ENCODE results near the gene TNNT3.

Gene TNNT3

GRCh38 chr11:1963864-1964263 is 44.4 kb downstream of the TNNT3 start:
- WGBS: no CpG with 5 or more reads among the region's 20 CpGs

GRCh38 chr11:1964348-1964747 is 44.8 kb downstream of the TNNT3 start:
- H3K9me3 ChIP-seq (ENCODE audit: insufficient read depth, low read depth, low read length): no peaks in the 10 kb centered on the region
- no CpG with 5 or more reads among the region's 17 CpGs for WGBS
- no peaks in the 10 kb centered on the region for H3K4me1 ChIP-seq (ENCODE audit: insufficient read depth, low read length)
- no peak overlapping the region for H3K4me3 ChIP-seq (ENCODE audit: low read length)
- no peaks in the 10 kb centered on the region for H3K36me3 ChIP-seq (ENCODE audit: insufficient read depth, low read length)
- no peak overlapping the region for H3K27ac ChIP-seq (ENCODE audit: low read depth, low read length)
- no peak overlapping the region for H3K9ac ChIP-seq (ENCODE audit: low read depth, low read length)
- H3K27me3 ChIP-seq (ENCODE audit: insufficient read depth, low read length): no peaks in the 10 kb centered on the region

More at GRCh38 chr11:1963864-1964263, 44.4 kb downstream of the TNNT3 start:
- Histone ChIP-seq H3K27me3 (ENCODE audit: insufficient read depth, low read length) (no peaks in the 10 kb centered on the region), H3K27ac (ENCODE audit: low read depth, low read length) (no peak overlapping the region), H3K36me3 (ENCODE audit: insufficient read depth, low read length) (no peaks in the 10 kb centered on the region), H3K9me3 (ENCODE audit: insufficient read depth, low read depth, low read length) (no peaks in the 10 kb centered on the region), H3K4me1 (ENCODE audit: insufficient read depth, low read length) (no peaks in the 10 kb centered on the region), H3K9ac (ENCODE audit: low read depth, low read length) (no peak overlapping the region), H3K4me3 (ENCODE audit: low read length) (no peak overlapping the region)

- Histone ChIP-seq H3K4me1 (ENCODE audit: insufficient read depth, low read length) (no peaks in the 10 kb centered on the region), H3K36me3 (ENCODE audit: insufficient read depth, low read length) (no peaks in the 10 kb centered on the region), H3K27ac (ENCODE audit: low read depth, low read length) (no peak overlapping the region), H3K9ac (ENCODE audit: low read depth, low read length) (no peak overlapping the region), H3K9me3 (ENCODE audit: insufficient read depth, low read depth, low read length) (no peaks in the 10 kb centered on the region), H3K27me3 (ENCODE audit: insufficient read depth, low read length) (no peaks in the 10 kb centered on the region), H3K4me3 (ENCODE audit: low read length) (no peak overlapping the region)
- WGBS: no CpG with 5 or more reads among the region's 20 CpGs
Measured at GRCh38 chr11:1964955-1965354, 45.5 kb downstream of the TNNT3 start.

- no peak overlapping the region for H3K9ac ChIP-seq (ENCODE audit: low read depth, low read length)
- H3K36me3 ChIP-seq (ENCODE audit: insufficient read depth, low read length): no peaks in the 10 kb centered on the region
- no peaks in the 10 kb centered on the region for H3K27me3 ChIP-seq (ENCODE audit: insufficient read depth, low read length)
- no peaks in the 10 kb centered on the region for H3K9me3 ChIP-seq (ENCODE audit: insufficient read depth, low read depth, low read length)
- WGBS: 96% methylated on average over 6 of the region's 18 CpGs
- H3K4me1 ChIP-seq (ENCODE audit: insufficient read depth, low read length): no peaks in the 10 kb centered on the region
- H3K27ac ChIP-seq (ENCODE audit: low read depth, low read length): no peak overlapping the region
- H3K4me3 ChIP-seq (ENCODE audit: low read length): no peak overlapping the region
Measured at GRCh38 chr11:1966531-1966930, 47.0 kb downstream of the TNNT3 start.

- no peak overlapping the region for H3K9ac ChIP-seq (ENCODE audit: low read depth, low read length)
- no peak overlapping the region for H3K4me3 ChIP-seq (ENCODE audit: low read length)
- no peaks in the 10 kb centered on the region for H3K9me3 ChIP-seq (ENCODE audit: insufficient read depth, low read depth, low read length)
- no peaks in the 10 kb centered on the region for H3K36me3 ChIP-seq (ENCODE audit: insufficient read depth, low read length)
- H3K27ac ChIP-seq (ENCODE audit: low read depth, low read length): no peak overlapping the region
- H3K27me3 ChIP-seq (ENCODE audit: insufficient read depth, low read length): no peaks in the 10 kb centered on the region
- no CpG with 5 or more reads among the region's 21 CpGs for WGBS
- no peaks in the 10 kb centered on the region for H3K4me1 ChIP-seq (ENCODE audit: insufficient read depth, low read length)
Measured at GRCh38 chr11:1967641-1968225, 48.2 kb downstream of the TNNT3 start.

GRCh38 chr11:1968454-1969002 is 49.0 kb downstream of the TNNT3 start:
- Histone ChIP-seq H3K4me1 (ENCODE audit: insufficient read depth, low read length) (no peaks in the 10 kb centered on the region), H3K27me3 (ENCODE audit: insufficient read depth, low read length) (no peaks in the 10 kb centered on the region), H3K9ac (ENCODE audit: low read depth, low read length) (no peak overlapping the region), H3K36me3 (ENCODE audit: insufficient read depth, low read length) (no peaks in the 10 kb centered on the region), H3K9me3 (ENCODE audit: insufficient read depth, low read depth, low read length) (no peaks in the 10 kb centered on the region), H3K27ac (ENCODE audit: low read depth, low read length) (no peak overlapping the region), H3K4me3 (ENCODE audit: low read length) (no peak overlapping the region)
- no CpG with 5 or more reads among the region's 24 CpGs for WGBS

GRCh38 chr11:1969035-1969434 is 49.5 kb downstream of the TNNT3 start:
- no peaks in the 10 kb centered on the region for H3K27me3 ChIP-seq (ENCODE audit: insufficient read depth, low read length)
- H3K9me3 ChIP-seq (ENCODE audit: insufficient read depth, low read depth, low read length): no peaks in the 10 kb centered on the region
- no peak overlapping the region for H3K4me3 ChIP-seq (ENCODE audit: low read length)
- WGBS: no CpG with 5 or more reads among the region's 21 CpGs
- no peaks in the 10 kb centered on the region for H3K36me3 ChIP-seq (ENCODE audit: insufficient read depth, low read length)
- H3K4me1 ChIP-seq (ENCODE audit: insufficient read depth, low read length): no peaks in the 10 kb centered on the region
- no peak overlapping the region for H3K9ac ChIP-seq (ENCODE audit: low read depth, low read length)
- H3K27ac ChIP-seq (ENCODE audit: low read depth, low read length): no peak overlapping the region

- H3K9ac ChIP-seq (ENCODE audit: low read depth, low read length): no peak overlapping the region
- no peaks in the 10 kb centered on the region for H3K27me3 ChIP-seq (ENCODE audit: insufficient read depth, low read length)
- no peaks in the 10 kb centered on the region for H3K36me3 ChIP-seq (ENCODE audit: insufficient read depth, low read length)
- no peak overlapping the region for H3K4me3 ChIP-seq (ENCODE audit: low read length)
- H3K9me3 ChIP-seq (ENCODE audit: insufficient read depth, low read depth, low read length): no peaks in the 10 kb centered on the region
- H3K27ac ChIP-seq (ENCODE audit: low read depth, low read length): no peak overlapping the region
- H3K4me1 ChIP-seq (ENCODE audit: insufficient read depth, low read length): no peaks in the 10 kb centered on the region
- WGBS: no CpG with 5 or more reads among the region's 23 CpGs
Measured at GRCh38 chr11:1969776-1970175, 50.3 kb downstream of the TNNT3 start.

GRCh38 chr11:1970956-1971355 is 51.5 kb downstream of the TNNT3 start:
- Histone ChIP-seq H3K4me1 (ENCODE audit: insufficient read depth, low read length) (no peaks in the 10 kb centered on the region), H3K36me3 (ENCODE audit: insufficient read depth, low read length) (no peaks in the 10 kb centered on the region), H3K27ac (ENCODE audit: low read depth, low read length) (no peak overlapping the region), H3K9me3 (ENCODE audit: insufficient read depth, low read depth, low read length) (no peaks in the 10 kb centered on the region), H3K27me3 (ENCODE audit: insufficient read depth, low read length) (no peaks in the 10 kb centered on the region), H3K4me3 (ENCODE audit: low read length) (no peak overlapping the region), H3K9ac (ENCODE audit: low read depth, low read length) (no peak overlapping the region)
- WGBS: 94% methylated on average over 9 of the region's 15 CpGs

GRCh38 chr11:1975185-1975584 is 55.7 kb downstream of the TNNT3 start:
- WGBS: no CpG with 5 or more reads among the region's 13 CpGs
- no peaks in the 10 kb centered on the region for H3K9me3 ChIP-seq (ENCODE audit: insufficient read depth, low read depth, low read length)

GRCh38 chr11:1978720-1979473 is 59.4 kb downstream of the TNNT3 start:
- Histone ChIP-seq H3K27me3 (ENCODE audit: insufficient read depth, low read length) (no peaks in the 10 kb centered on the region), H3K9me3 (ENCODE audit: insufficient read depth, low read depth, low read length) (no peaks in the 10 kb centered on the region), H3K4me1 (ENCODE audit: insufficient read depth, low read length) (no peaks in the 10 kb centered on the region), H3K4me3 (ENCODE audit: low read length) (no peak overlapping the region), H3K36me3 (ENCODE audit: insufficient read depth, low read length) (no peaks in the 10 kb centered on the region), H3K9ac (ENCODE audit: low read depth, low read length) (no peak overlapping the region), H3K27ac (ENCODE audit: low read depth, low read length) (no peak overlapping the region)
- WGBS: 84% methylated on average over 6 of the region's 26 CpGs

More at GRCh38 chr11:1975185-1975584, 55.7 kb downstream of the TNNT3 start:
- Histone ChIP-seq H3K4me3 (ENCODE audit: low read length) (no peak overlapping the region), H3K36me3 (ENCODE audit: insufficient read depth, low read length) (no peaks in the 10 kb centered on the region), H3K9ac (ENCODE audit: low read depth, low read length) (no peak overlapping the region), H3K4me1 (ENCODE audit: insufficient read depth, low read length) (no peaks in the 10 kb centered on the region), H3K27ac (ENCODE audit: low read depth, low read length) (no peak overlapping the region), H3K27me3 (ENCODE audit: insufficient read depth, low read length) (no peaks in the 10 kb centered on the region)

All from HUES64 (cell line).